LNCAP (cell line): ENCODE data around the gene SLC9A3.

ENCODE experiments used
- CTCF ChIP-seq: fragments of 450-650 bp; IDR thresholded peaks from 2 replicates; pipeline ENCODE4 v1.5.1; 2017; ENCODE audit warnings: mild to moderate bottlenecking

Gene SLC9A3

GRCh38 chr5:524234-524972, at the start of gene SLC9A3:
Gene SLC9A3, minus strand, starts transcription at chr5:524449.
- no peak for TF ChIP-seq CTCF

- TF ChIP-seq CTCF: no peak
These were observed 49.7 kb upstream of the SLC9A3 start for GRCh38 chr5:573976-574375.

- no peak for TF ChIP-seq CTCF
These were observed 49.0 kb upstream of the SLC9A3 start for GRCh38 chr5:573206-573605.

- no peak for TF ChIP-seq CTCF
These were observed 48.3 kb upstream of the SLC9A3 start for GRCh38 chr5:572398-573019.

GRCh38 chr5:571791-572190, 47.5 kb upstream of the SLC9A3 start:
- TF ChIP-seq CTCF: no peak

- TF ChIP-seq CTCF: no peak
These were observed 46.6 kb upstream of the SLC9A3 start for GRCh38 chr5:570886-571285.

GRCh38 chr5:570446-570845, 46.2 kb upstream of the SLC9A3 start:
- no peak for TF ChIP-seq CTCF
